Measurements from ENCODE around the gene TEX51. TPM values are rescaled to one million over a fixed set of nuclear protein-coding genes. Genes with fewer than 3 reads are reported as not detected.

TEX51 gene
- total RNA-seq, 1 donor from 2014 or later = not detected

DNA sequence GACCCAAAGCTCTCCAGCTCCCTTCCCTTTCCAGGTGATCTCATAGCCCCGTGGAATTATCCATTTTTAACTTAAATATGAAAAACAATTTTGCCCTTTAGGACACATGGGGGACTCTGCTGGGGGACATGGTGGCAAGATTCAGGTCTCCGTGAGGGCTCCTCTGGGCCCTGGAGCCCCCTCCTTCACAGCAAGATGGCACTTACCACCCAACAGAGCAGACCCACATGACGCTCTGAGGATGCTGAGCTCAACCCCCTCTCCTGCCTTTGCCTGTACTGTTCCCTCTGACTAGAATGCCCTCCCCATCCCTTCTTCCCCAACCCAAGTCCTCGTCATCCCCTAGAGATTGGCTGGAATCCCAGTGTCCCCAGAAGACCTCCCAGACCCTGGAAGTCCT lies 17.2 kb downstream of the TEX51 start:
- TF ChIP-seq, protein P1, sequence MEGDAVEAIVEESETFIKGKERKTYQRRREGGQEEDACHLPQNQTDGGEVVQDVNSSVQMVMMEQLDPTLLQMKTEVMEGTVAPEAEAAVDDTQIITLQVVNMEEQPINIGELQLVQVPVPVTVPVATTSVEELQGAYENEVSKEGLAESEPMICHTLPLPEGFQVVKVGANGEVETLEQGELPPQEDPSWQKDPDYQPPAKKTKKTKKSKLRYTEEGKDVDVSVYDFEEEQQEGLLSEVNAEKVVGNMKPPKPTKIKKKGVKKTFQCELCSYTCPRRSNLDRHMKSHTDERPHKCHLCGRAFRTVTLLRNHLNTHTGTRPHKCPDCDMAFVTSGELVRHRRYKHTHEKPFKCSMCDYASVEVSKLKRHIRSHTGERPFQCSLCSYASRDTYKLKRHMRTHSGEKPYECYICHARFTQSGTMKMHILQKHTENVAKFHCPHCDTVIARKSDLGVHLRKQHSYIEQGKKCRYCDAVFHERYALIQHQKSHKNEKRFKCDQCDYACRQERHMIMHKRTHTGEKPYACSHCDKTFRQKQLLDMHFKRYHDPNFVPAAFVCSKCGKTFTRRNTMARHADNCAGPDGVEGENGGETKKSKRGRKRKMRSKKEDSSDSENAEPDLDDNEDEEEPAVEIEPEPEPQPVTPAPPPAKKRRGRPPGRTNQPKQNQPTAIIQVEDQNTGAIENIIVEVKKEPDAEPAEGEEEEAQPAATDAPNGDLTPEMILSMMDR (conservative IDR thresholded peaks at IDR 0.05; ENCODE audit: low read depth, low read length) = no peak
- DNase-seq (ENCODE audit: low read depth) = no peak
- no peak overlapping the region for H3K4me3 ChIP-seq (ENCODE audit: low read depth, low read length)

GRCh38 chr2:126916744-126917143 lies 18.1 kb downstream of the TEX51 start:
- TF ChIP-seq, protein P1 (conservative IDR thresholded peaks at IDR 0.05; ENCODE audit: low read depth, low read length) = no peak
- no peak for DNase-seq (ENCODE audit: low read depth)

GRCh38 chr2:126921066-126921465 lies 22.4 kb downstream of the TEX51 start:
- H3K4me3 ChIP-seq (ENCODE audit: low read depth, low read length) = no peak overlapping the region
- TF ChIP-seq, protein P1 (conservative IDR thresholded peaks at IDR 0.05; ENCODE audit: low read depth, low read length) = no peak
- no peak for DNase-seq (ENCODE audit: low read depth)

More at GRCh38 chr2:126916744-126917143, 18.1 kb downstream of the TEX51 start:
- no peak overlapping the region for H3K4me3 ChIP-seq (ENCODE audit: low read depth, low read length)

DNA sequence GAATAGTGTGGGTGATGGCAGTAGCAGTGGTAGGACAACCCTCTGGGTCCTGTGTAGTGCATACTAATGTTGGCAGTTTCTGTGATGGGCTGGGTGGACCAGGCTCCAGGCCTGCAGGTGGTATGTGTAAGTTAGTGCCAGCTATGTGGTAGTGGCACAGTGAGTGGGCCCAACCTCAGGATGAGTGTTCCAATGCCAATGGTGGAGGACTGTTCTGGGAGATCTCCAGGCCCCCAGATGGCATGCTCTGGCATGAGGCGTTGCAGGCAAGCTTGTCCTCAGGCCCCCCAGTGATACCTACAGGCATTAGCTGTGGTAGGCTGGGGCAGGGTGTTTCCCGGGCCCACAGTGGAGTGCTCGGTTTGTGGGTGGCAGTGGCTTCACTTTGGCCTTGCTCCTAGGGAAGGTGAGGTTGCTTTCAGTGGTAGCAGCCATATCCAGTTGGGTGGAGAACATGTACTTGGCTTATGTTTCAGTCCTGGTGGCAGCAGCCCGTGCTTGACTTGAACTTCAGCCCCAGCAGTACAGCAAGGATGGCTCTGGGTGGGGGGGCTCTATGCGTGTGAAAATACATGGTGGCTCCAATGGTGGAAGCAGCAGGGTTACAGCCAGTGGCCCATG lies 32.4 kb downstream of the TEX51 start:
- TF ChIP-seq, protein P1 (conservative IDR thresholded peaks at IDR 0.05; ENCODE audit: low read depth, low read length) = no peak

GRCh38 chr2:126932529-126932928 lies 33.8 kb downstream of the TEX51 start:
- no peak for DNase-seq (ENCODE audit: low read depth)
- H3K4me3 ChIP-seq (ENCODE audit: low read depth, low read length) = no peak overlapping the region
- TF ChIP-seq, protein P1 (conservative IDR thresholded peaks at IDR 0.05; ENCODE audit: low read depth, low read length) = no peak

More for the DNA sequence above, 32.4 kb downstream of the TEX51 start:
- H3K4me3 ChIP-seq (ENCODE audit: low read depth, low read length) = no peak overlapping the region
- no peak for DNase-seq (ENCODE audit: low read depth)

GRCh38 chr2:126932966-126933710 lies 34.4 kb downstream of the TEX51 start:
- no peak overlapping the region for H3K4me3 ChIP-seq (ENCODE audit: low read depth, low read length)
- DNase-seq (ENCODE audit: low read depth) = no peak
- TF ChIP-seq, protein P1 (conservative IDR thresholded peaks at IDR 0.05; ENCODE audit: low read depth, low read length) = no peak
